Nephron (organoid): ENCODE data around the gene SFXN1.

ENCODE experiments used
- H3K27ac Mint-ChIP-seq, 3 experiments: 2 replicates each; pipeline ENCODE4 v1.8.0; 2020; ENCODE audit warnings: mixed read lengths in 3 of 3, mild to moderate bottlenecking in 2 of 3, moderate library complexity in 1 of 3
- H3K27me3 Mint-ChIP-seq: 2 replicates; pipeline ENCODE4 v1.8.0; 2021; ENCODE audit warnings: low read depth, mild to moderate bottlenecking, moderate library complexity, mixed read lengths
- H3K36me3 Mint-ChIP-seq: 2 replicates; pipeline ENCODE4 v1.8.0; 2020; ENCODE audit warnings: low read depth, mixed read lengths
- H3K4me1 Mint-ChIP-seq: 2 replicates; pipeline ENCODE4 v1.8.0; 2020; ENCODE audit warnings: mixed read lengths
- H3K4me3 Mint-ChIP-seq, 3 experiments: 2 replicates each; pipeline ENCODE4 v1.8.0; 2020; ENCODE audit warnings: mild to moderate bottlenecking in 3 of 3, mixed read lengths in 3 of 3, moderate library complexity in 2 of 3
- H3K9me3 Mint-ChIP-seq: 2 replicates; pipeline ENCODE4 v1.8.0; 2020; ENCODE audit warnings: mixed read lengths
- CTCF ChIP-seq, 3 experiments: fragments of 200-600 bp; sonication (generic); IDR thresholded peaks; one replicate each; pipeline ENCODE4 v1.5.0; 2021; ENCODE audit warnings: antibody characterized with exemption in 3 of 3; ENCODE audit not compliant: unreplicated experiment in 3 of 3

Gene SFXN1

GRCh38 chr5:175520321-175520720 is 42.0 kb downstream of the SFXN1 start:
- H3K27ac Mint-ChIP-seq: no peak overlapping the region

GRCh38 chr5:175520873-175521272 is 42.5 kb downstream of the SFXN1 start:
- H3K27ac Mint-ChIP-seq: no peak overlapping the region
- TF ChIP-seq CTCF (IDR thresholded peaks at IDR 0.05; ENCODE audit: unreplicated experiment in 3 of 3): no peak

More at GRCh38 chr5:175520321-175520720, 42.0 kb downstream of the SFXN1 start:
- no peaks in the 10 kb centered on the region for H3K4me1 Mint-ChIP-seq
- TF ChIP-seq CTCF (IDR thresholded peaks at IDR 0.05; ENCODE audit: unreplicated experiment in 3 of 3): no peak
- peaks cover 81% of the 10 kb centered on the region for H3K36me3 Mint-ChIP-seq
- no peak overlapping the region for H3K4me3 Mint-ChIP-seq
- H3K27me3 Mint-ChIP-seq: no peaks in the 10 kb centered on the region
- peaks cover 7% of the 10 kb centered on the region for H3K9me3 Mint-ChIP-seq

GRCh38 chr5:175521313-175521833 is 43.0 kb downstream of the SFXN1 start:
- Mint-ChIP-seq H3K9me3 (peaks cover 7% of the 10 kb centered on the region), H3K4me1 (no peaks in the 10 kb centered on the region), H3K27me3 (no peaks in the 10 kb centered on the region), H3K27ac (no peak overlapping the region), H3K4me3 (no peak overlapping the region), H3K36me3 (peaks cover 73% of the 10 kb centered on the region)
- no peak for TF ChIP-seq CTCF (IDR thresholded peaks at IDR 0.05; ENCODE audit: unreplicated experiment in 3 of 3)

More at GRCh38 chr5:175520873-175521272, 42.5 kb downstream of the SFXN1 start:
- Mint-ChIP-seq H3K4me1 (no peaks in the 10 kb centered on the region), H3K9me3 (peaks cover 7% of the 10 kb centered on the region), H3K36me3 (peaks cover 75% of the 10 kb centered on the region), H3K27me3 (no peaks in the 10 kb centered on the region), H3K4me3 (no peak overlapping the region)

GRCh38 chr5:175523292-175523691 is 44.9 kb downstream of the SFXN1 start:
- peaks cover 5% of the 10 kb centered on the region for H3K9me3 Mint-ChIP-seq
- H3K27me3 Mint-ChIP-seq: no peaks in the 10 kb centered on the region
- H3K4me3 Mint-ChIP-seq: no peak overlapping the region
- no peak for TF ChIP-seq CTCF (IDR thresholded peaks at IDR 0.05; ENCODE audit: unreplicated experiment in 3 of 3)
- peaks cover 68% of the 10 kb centered on the region for H3K36me3 Mint-ChIP-seq
- no peak overlapping the region for H3K27ac Mint-ChIP-seq
- H3K4me1 Mint-ChIP-seq: no peaks in the 10 kb centered on the region

- H3K4me1 Mint-ChIP-seq: no peaks in the 10 kb centered on the region
- no peak overlapping the region for H3K4me3 Mint-ChIP-seq
- no peak for TF ChIP-seq CTCF (IDR thresholded peaks at IDR 0.05; ENCODE audit: unreplicated experiment in 3 of 3)
- H3K9me3 Mint-ChIP-seq: no peaks in the 10 kb centered on the region
- no peak overlapping the region for H3K27ac Mint-ChIP-seq
- no peaks in the 10 kb centered on the region for H3K27me3 Mint-ChIP-seq
- H3K36me3 Mint-ChIP-seq: peaks cover 65% of the 10 kb centered on the region
Measured at GRCh38 chr5:175524211-175524610, 45.9 kb downstream of the SFXN1 start.

- no peak overlapping the region for H3K4me3 Mint-ChIP-seq
- H3K27me3 Mint-ChIP-seq: no peaks in the 10 kb centered on the region
- TF ChIP-seq CTCF (IDR thresholded peaks at IDR 0.05; ENCODE audit: unreplicated experiment in 3 of 3): no peak
- H3K4me1 Mint-ChIP-seq: no peaks in the 10 kb centered on the region
- H3K9me3 Mint-ChIP-seq: no peaks in the 10 kb centered on the region
- no peak overlapping the region for H3K27ac Mint-ChIP-seq
- H3K36me3 Mint-ChIP-seq: peaks cover 52% of the 10 kb centered on the region
Measured at GRCh38 chr5:175526691-175527090, 48.3 kb downstream of the SFXN1 start.
